ENCODE data around the gene TNFAIP2.

DNA sequence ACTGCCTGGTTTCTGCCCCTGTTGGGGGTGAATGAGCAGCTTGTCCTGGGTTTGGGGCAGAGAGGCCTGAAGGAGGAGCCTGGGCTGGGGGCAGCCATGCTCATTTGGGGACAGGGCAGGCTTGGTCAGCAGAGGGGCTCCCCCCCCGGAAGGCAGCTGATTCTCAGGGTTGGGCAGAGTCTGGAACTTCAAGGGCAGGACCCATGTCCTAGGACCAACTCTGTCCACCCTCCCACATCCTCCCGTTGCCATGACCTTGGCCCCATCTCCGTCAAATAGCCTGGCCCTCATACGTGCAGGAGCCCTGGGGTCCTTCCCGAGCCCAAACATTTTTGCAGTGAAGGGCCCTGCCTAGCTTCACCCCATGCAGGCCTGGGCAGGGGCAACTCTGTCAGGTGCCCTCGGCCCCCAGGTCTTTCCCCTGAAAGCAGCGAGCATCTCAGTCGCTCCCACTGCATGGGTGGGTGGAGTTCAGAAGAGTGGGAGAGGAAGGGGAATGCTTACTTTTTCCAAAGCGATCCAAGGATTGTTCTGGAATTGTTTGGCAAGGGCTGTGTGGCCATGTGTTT lies 32.6 kb downstream of the TNFAIP2 start:
- TF ChIP-seq POLR2AphosphoS5 (IDR thresholded peaks at IDR 0.05; ENCODE audit: low read depth): no peak
- TF ChIP-seq EZH2 (IDR thresholded peaks at IDR 0.05; ENCODE audit: low read depth, unreplicated experiment): no peak
- TF ChIP-seq JUNB (IDR thresholded peaks at IDR 0.05; ENCODE audit: unreplicated experiment): no peak
- TF ChIP-seq, protein P1, sequence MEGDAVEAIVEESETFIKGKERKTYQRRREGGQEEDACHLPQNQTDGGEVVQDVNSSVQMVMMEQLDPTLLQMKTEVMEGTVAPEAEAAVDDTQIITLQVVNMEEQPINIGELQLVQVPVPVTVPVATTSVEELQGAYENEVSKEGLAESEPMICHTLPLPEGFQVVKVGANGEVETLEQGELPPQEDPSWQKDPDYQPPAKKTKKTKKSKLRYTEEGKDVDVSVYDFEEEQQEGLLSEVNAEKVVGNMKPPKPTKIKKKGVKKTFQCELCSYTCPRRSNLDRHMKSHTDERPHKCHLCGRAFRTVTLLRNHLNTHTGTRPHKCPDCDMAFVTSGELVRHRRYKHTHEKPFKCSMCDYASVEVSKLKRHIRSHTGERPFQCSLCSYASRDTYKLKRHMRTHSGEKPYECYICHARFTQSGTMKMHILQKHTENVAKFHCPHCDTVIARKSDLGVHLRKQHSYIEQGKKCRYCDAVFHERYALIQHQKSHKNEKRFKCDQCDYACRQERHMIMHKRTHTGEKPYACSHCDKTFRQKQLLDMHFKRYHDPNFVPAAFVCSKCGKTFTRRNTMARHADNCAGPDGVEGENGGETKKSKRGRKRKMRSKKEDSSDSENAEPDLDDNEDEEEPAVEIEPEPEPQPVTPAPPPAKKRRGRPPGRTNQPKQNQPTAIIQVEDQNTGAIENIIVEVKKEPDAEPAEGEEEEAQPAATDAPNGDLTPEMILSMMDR (conservative IDR thresholded peaks at IDR 0.05; ENCODE audit: low read depth in 2 of 2): no peak
- TF ChIP-seq, protein P2, sequence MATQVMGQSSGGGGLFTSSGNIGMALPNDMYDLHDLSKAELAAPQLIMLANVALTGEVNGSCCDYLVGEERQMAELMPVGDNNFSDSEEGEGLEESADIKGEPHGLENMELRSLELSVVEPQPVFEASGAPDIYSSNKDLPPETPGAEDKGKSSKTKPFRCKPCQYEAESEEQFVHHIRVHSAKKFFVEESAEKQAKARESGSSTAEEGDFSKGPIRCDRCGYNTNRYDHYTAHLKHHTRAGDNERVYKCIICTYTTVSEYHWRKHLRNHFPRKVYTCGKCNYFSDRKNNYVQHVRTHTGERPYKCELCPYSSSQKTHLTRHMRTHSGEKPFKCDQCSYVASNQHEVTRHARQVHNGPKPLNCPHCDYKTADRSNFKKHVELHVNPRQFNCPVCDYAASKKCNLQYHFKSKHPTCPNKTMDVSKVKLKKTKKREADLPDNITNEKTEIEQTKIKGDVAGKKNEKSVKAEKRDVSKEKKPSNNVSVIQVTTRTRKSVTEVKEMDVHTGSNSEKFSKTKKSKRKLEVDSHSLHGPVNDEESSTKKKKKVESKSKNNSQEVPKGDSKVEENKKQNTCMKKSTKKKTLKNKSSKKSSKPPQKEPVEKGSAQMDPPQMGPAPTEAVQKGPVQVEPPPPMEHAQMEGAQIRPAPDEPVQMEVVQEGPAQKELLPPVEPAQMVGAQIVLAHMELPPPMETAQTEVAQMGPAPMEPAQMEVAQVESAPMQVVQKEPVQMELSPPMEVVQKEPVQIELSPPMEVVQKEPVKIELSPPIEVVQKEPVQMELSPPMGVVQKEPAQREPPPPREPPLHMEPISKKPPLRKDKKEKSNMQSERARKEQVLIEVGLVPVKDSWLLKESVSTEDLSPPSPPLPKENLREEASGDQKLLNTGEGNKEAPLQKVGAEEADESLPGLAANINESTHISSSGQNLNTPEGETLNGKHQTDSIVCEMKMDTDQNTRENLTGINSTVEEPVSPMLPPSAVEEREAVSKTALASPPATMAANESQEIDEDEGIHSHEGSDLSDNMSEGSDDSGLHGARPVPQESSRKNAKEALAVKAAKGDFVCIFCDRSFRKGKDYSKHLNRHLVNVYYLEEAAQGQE (IDR thresholded peaks at IDR 0.05; ENCODE audit: unreplicated experiment): no peak

Measured in GM23338 (cell line).